ENCODE measurements around the gene SMPDL3A.

GRCh38 chr6:122810189-122810588, 21.1 kb downstream of the SMPDL3A start:
- TF ChIP-seq POLR2A (IDR thresholded peaks at IDR 0.05; ENCODE audit: control extremely low read depth in 1 of 2, low read depth in 2 of 2, low read length in 2 of 2) (no peak), CBX5 (IDR thresholded peaks at IDR 0.05; ENCODE audit: low read depth, low read length) (no peak), CTCF (IDR thresholded peaks at IDR 0.05; ENCODE audit: control extremely low read depth in 1 of 3, insufficient read depth in 1 of 3, low read depth in 1 of 3, low read length in 3 of 3) (no peak), POLR2AphosphoS5 (IDR thresholded peaks at IDR 0.05; ENCODE audit: low read depth, low read length) (no peak)

All from H1 (cell line).